Epithelial cell of prostate (primary cell): ENCODE results near the gene LRIG3.
"Not testable (repeated sequence)": the region's sequence is repeated elsewhere in the genome, so short reads cannot be mapped to it uniquely, and the experiment has no call there.

ENCODE experiments used
- DNase-seq: peaks from one replicate; pipeline ENCODE4 v3.0.0-alpha.2; 2011; ENCODE audit warnings: low read depth, low spot score
- H3K27ac ChIP-seq: fragments of 450-650 bp; 2 replicates; pipeline ENCODE4 v1.5.1; 2017; ENCODE audit warnings: mild to moderate bottlenecking

The LRIG3 gene

GRCh38 chr12:58920102-58920960 lies at the start of gene LRIG3:
Gene LRIG3, minus strand, starts transcription at chr12:58920504. Its CDS starts 269 bp downstream, at chr12:58920235.
- peak within 1 kb of the TSS; percentile 78 for H3K27ac ChIP-seq
- DNase-seq, result peak; percentile 34

- DNase-seq, result no peak
- no peak overlapping the region for H3K27ac ChIP-seq
These were observed 48.9 kb upstream of the LRIG3 start for GRCh38 chr12:58969237-58969636.

- DNase-seq, result peak; percentile 3
- H3K27ac ChIP-seq, result no peak overlapping the region
These were observed 47.3 kb upstream of the LRIG3 start for GRCh38 chr12:58967561-58967960.

- no peak for DNase-seq
- H3K27ac ChIP-seq, result no peak overlapping the region
These were observed 46.6 kb upstream of the LRIG3 start for GRCh38 chr12:58966939-58967338.

GRCh38 chr12:58965568-58965967 lies 45.3 kb upstream of the LRIG3 start:
- DNase-seq, result no peak
- H3K27ac ChIP-seq, result no peak overlapping the region

GRCh38 chr12:58963844-58964243 lies 43.5 kb upstream of the LRIG3 start:
- no peak for DNase-seq
- H3K27ac ChIP-seq, result no peak overlapping the region

- H3K27ac ChIP-seq, result no peak overlapping the region
- DNase-seq, result no peak
These were observed 41.6 kb upstream of the LRIG3 start for GRCh38 chr12:58961906-58962305.

- H3K27ac ChIP-seq, result no peak overlapping the region
- no peak for DNase-seq
These were observed 40.9 kb upstream of the LRIG3 start for GRCh38 chr12:58961166-58961565.

GRCh38 chr12:58959639-58960300 lies 39.5 kb upstream of the LRIG3 start:
- no peak for DNase-seq
- no peak overlapping the region for H3K27ac ChIP-seq

- no peak for DNase-seq
- no peak overlapping the region for H3K27ac ChIP-seq
These were observed 37.0 kb upstream of the LRIG3 start for GRCh38 chr12:58957298-58957697.

- DNase-seq, result no peak
- no peak overlapping the region for H3K27ac ChIP-seq
These were observed 35.5 kb upstream of the LRIG3 start for GRCh38 chr12:58955849-58956248.

GRCh38 chr12:58954002-58954401 lies 33.7 kb upstream of the LRIG3 start:
- no peak overlapping the region for H3K27ac ChIP-seq
- no peak for DNase-seq

GRCh38 chr12:58950739-58951100 lies 30.4 kb upstream of the LRIG3 start:
- DNase-seq, result no peak
- no peak overlapping the region for H3K27ac ChIP-seq

GRCh38 chr12:58949954-58950738 lies 29.8 kb upstream of the LRIG3 start:
- DNase-seq, H3K27ac ChIP-seq: not testable (repeated sequence)

GRCh38 chr12:58943079-58943478 lies 22.8 kb upstream of the LRIG3 start:
- H3K27ac ChIP-seq, result no peak overlapping the region
- DNase-seq, result no peak

- H3K27ac ChIP-seq, result no peak overlapping the region
- no peak for DNase-seq
These were observed 22.0 kb upstream of the LRIG3 start for GRCh38 chr12:58942345-58942744.

GRCh38 chr12:58939399-58940100 lies 19.2 kb upstream of the LRIG3 start:
- no peak overlapping the region for H3K27ac ChIP-seq
- no peak for DNase-seq

GRCh38 chr12:58938440-58938839 lies 18.1 kb upstream of the LRIG3 start:
- H3K27ac ChIP-seq, result no peak overlapping the region
- no peak for DNase-seq

GRCh38 chr12:58934528-58934927 lies 14.2 kb upstream of the LRIG3 start:
- no peak for DNase-seq
- H3K27ac ChIP-seq, result no peak overlapping the region
